GM13977 (cell line): ENCODE data around the gene PPP1R14C.
A peak's percentile ranks its signal among the peaks of the same experiment; 100 is the strongest.

ENCODE experiments used
- DNase-seq: peaks from one replicate; pipeline ENCODE4 v3.0.0; 2012; ENCODE audit warnings: low spot score
- CTCF ChIP-seq: IDR thresholded peaks from 2 replicates; pipeline ENCODE4 v1.5.1; 2012; ENCODE audit warnings: mild to moderate bottlenecking, control low read depth; ENCODE audit not compliant: insufficient read depth; ENCODE audit errors: extremely low read depth, missing control alignments
- in situ Hi-C: fragments of 300-500 bp; cut with MboI; formaldehyde crosslinking; loops from one replicate; pipeline ENCODE4 v1.12.0; 2022; ENCODE audit warnings: low sequenced_read_pairs, low pct_unique_long_range_greater_than_20kb, mixed read lengths, inconsistent platforms; ENCODE audit not compliant: unreplicated experiment

PPP1R14C gene

GRCh38 chr6:150142670-150143515 is at the start of gene PPP1R14C:
PPP1R14C (plus strand) TSS chr6:150143044; CDS start chr6:150143193, 149 bp downstream.
- no peak for TF ChIP-seq CTCF
- DNase-seq = peak; percentile 42
- in situ Hi-C loops = no loop called here

GRCh38 chr6:150093397-150093796 is 49.4 kb upstream of the PPP1R14C start:
- TF ChIP-seq CTCF = no peak
- in situ Hi-C loops = no loop called here
- no peak for DNase-seq

- no peak for DNase-seq
- no peak for TF ChIP-seq CTCF
- in situ Hi-C loops = no loop called here
Observed at GRCh38 chr6:150098155-150098554, 44.7 kb upstream of the PPP1R14C start.

- no peak for DNase-seq
- in situ Hi-C loops = no loop called here
- no peak for TF ChIP-seq CTCF
Observed at GRCh38 chr6:150099546-150099945, 43.3 kb upstream of the PPP1R14C start.

- no peak for TF ChIP-seq CTCF
- DNase-seq = no peak
- in situ Hi-C loops = no loop called here
Observed at GRCh38 chr6:150099953-150100352, 42.9 kb upstream of the PPP1R14C start.

- in situ Hi-C loops = no loop called here
- no peak for TF ChIP-seq CTCF
- no peak for DNase-seq
Observed at GRCh38 chr6:150100745-150101144, 42.1 kb upstream of the PPP1R14C start.
